Left colon (tissue), 2 donors: ENCODE results near the gene HLCS. TPM values are rescaled to one million over a fixed set of nuclear protein-coding genes. Genes with fewer than 3 reads are reported as not detected.
"Not testable (repeated sequence)": the region's sequence is repeated elsewhere in the genome, so short reads cannot be mapped to it uniquely, and the experiment has no call there.

ENCODE experiments used
- ATAC-seq: fragments of 200-7000 bp; cut with Tn5 transposase; one replicate; pipeline ENCODE4 v1.9.1; 2020; ENCODE audit warnings: mild to moderate bottlenecking, moderate library complexity
- DNase-seq, 2 donors: peaks; one replicate each; pipeline ENCODE4 v3.0.0-alpha.2; 2020
- intact Hi-C, 2 donors: fragments of 100-400 bp; cut with DNase I in 1 of 2; cut with micrococcal nuclease in 1 of 2; formaldehyde crosslinking; loops; one replicate each; pipeline versions ENCODE4 v1.11.2 to v1.14.0; 2022; cut with DNase I, micrococcal nuclease
- total RNA-seq, 2 donors: library from RNA; stranded (reverse); fragmentation: NEBNext Ultra II Directional; extraction: Animal tissue kit (Norgen Biotek cat#: 25700); gene quantifications; one replicate each; pipeline ENCODE4 v1.2.1, GENCODE V29; 2021
- donor health status: DM: no; HTN: no; CAD: no.
- donor health status: DM: yes; HTN: yes; CAD: no.

Gene HLCS
- total RNA-seq, 2 donors from 2014 or later, result 14.1 to 18.8 TPM

- ATAC-seq (no peak), DNase-seq (no peak)
- intact Hi-C loops, result no loop called here
These were observed 1.4 kb downstream of the HLCS start for GRCh38 chr21:36964827-36965719.

DNA sequence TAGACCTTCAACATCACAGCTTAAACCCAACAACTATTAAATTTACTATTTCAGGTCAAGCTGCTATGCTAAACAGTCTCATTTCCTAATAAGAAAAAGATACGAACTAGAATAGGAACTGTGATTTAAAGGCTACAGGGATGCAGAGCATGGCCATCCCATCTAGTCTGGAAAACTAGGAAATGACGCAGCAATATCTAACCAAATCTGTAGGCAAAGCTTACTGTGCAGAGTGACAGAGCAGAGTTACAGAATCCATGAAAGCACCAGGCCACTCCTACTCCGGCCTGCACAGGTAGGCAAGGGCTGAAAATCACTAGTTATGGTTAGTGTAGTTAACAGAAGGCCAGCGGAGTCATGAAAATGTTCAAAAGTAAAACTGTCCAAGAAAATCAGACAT lies 2.1 kb downstream of the HLCS start:
- DNase-seq (no peak), ATAC-seq (no peak)
- intact Hi-C loops, result no loop called here

GRCh38 chr21:36962098-36962780 lies 4.2 kb downstream of the HLCS start:
- DNase-seq (no peak), ATAC-seq (no peak)
- intact Hi-C loops, result no loop called here

- intact Hi-C loops, result no loop called here
- no peak for ATAC-seq
These were observed 5.7 kb downstream of the HLCS start for GRCh38 chr21:36960676-36961284.

DNA sequence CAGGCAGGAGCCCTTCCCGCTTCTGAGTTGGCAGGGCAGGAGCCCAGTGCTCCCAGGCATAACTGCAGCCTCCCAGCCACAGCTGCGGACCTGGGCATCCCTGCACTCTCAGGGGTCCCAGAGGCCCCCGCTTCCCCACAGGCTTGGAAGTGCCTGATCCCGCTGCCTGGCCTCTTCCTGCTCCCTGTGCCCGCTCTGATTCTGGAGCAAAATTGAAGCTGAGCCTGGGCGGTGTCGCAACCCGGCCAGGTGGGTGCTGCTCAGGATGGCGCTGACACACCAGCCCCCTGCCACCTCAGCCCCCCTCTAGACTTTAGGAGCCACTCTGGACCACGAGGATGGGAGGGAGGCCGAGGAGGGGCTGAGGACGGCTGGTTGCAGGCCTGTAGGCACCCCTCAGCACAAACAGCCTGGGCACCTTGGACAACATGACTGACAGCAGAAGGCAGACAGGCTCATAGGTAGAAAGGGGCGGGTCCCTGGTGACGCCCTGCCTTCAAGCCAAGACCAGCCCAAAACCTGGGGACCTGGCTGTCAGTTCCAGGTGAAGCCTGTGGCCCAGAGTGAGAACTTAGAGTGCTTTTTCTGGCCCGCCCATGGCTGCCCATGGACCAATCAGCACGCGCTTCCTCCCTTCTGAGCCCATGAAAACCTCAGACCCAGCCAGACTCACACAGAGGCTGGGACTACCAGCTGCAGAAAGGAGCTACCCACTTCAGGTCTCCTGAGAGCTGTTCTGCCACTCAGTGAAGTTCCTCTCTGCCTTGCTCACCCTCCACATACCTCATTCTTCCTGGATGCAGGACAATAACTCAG lies 7.2 kb downstream of the HLCS start:
- intact Hi-C loops, result no loop called here
- DNase-seq (no peak), ATAC-seq (peak; percentile 4)

More at GRCh38 chr21:36960676-36961284, 5.7 kb downstream of the HLCS start:
- no peak for DNase-seq

DNA sequence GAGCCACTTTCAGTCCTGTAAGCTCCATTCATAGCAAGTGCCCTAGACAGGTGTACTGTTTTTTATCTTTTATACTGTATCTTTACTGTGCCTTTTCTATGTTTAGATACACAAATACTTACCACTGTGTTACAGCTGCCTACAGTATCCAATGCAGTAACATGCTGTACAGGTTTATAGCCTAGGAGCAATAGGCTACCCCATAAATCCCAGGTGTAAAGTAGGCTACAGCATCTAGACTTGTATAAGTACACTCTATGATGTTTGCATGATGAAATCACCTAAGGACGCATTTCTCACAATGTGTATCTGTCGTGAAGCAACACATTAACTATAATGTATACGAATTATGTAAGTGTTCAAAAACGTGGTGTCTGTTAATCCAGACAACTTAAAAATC lies 10.7 kb downstream of the HLCS start:
- intact Hi-C loops, result no loop called here
- DNase-seq (no peak), ATAC-seq (peak; percentile 97)

GRCh38 chr21:36952331-36952730 lies 14.1 kb downstream of the HLCS start:
- ATAC-seq, DNase-seq, intact Hi-C loops: not testable (repeated sequence)

DNA sequence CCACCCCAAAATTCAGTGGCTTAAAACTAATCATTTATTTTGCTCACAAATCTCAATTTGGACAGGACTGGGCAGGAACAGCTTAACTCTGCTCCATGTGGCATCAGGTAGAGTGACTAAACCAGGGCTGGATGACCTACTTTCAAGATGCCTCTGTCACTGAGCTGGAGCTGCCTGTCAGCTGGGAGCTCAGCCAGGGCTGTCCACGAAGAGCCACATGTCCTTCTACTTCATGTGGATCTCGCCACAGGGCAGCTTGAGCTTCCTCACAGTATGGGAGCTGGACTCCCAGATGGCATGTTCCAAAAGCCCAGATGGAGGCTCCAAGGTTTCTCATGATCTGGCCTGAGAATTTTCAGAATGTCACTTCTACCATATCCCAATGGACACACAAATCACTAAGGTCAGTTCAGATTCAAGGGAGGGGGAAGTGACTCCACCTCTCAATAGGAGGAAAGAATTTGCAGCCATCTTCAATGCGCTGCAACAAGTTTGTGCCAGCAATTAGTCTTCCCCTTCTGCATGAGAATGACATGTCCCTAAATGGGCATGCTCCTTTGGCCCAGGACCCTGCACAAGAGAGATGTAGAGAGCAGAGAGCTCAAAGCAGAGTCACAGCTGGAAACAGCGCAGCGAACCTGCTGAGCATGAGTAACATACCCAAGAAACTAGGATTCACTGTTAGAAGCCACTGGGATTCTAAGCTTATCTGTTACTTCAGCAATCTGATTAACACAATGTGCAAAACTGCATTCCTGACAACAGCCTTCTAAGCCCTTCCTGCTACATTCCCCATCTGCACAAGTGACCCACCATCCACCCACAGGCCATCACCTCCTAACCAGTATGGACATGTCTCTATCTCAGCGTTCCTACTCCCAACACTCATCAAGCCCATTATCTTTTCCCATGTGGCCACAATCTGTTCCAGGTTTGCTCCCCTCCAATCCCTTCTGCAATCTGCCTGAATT lies 17.0 kb downstream of the HLCS start:
- intact Hi-C loops, result no loop called here
- no peak for DNase-seq
- no peak for ATAC-seq

- ATAC-seq (no peak), DNase-seq (no peak)
- intact Hi-C loops, result no loop called here
These were observed 17.8 kb downstream of the HLCS start for GRCh38 chr21:36948686-36949085.

DNA sequence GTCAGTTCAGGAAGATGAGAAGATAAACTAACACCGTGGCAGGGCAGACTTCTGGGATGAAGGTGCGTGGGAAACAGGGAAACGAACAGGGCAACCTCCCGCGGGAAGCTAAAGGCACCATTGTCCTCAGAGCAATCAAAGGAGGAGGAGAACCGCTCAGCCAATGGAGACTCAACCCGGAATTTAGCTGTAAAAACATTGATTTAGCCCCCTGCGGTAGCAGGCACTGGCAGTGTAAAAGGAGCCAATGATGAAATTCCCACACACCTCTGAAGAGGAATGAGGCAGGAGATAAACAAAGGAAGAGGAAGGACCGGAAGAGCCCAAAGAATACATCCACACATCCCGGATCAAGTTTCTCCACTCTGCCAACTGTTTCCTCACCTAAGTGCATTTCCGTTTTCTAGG lies 19.5 kb downstream of the HLCS start:
- DNase-seq, result no peak
- intact Hi-C loops, result no loop called here
- no peak for ATAC-seq

- DNase-seq, result no peak
- intact Hi-C loops, result no loop called here
- no peak for ATAC-seq
These were observed 20.9 kb downstream of the HLCS start for GRCh38 chr21:36945496-36946138.

GRCh38 chr21:36936361-36937135 lies 29.9 kb downstream of the HLCS start:
- DNase-seq (no peak), ATAC-seq (no peak)
- intact Hi-C loops, result no loop called here

DNA sequence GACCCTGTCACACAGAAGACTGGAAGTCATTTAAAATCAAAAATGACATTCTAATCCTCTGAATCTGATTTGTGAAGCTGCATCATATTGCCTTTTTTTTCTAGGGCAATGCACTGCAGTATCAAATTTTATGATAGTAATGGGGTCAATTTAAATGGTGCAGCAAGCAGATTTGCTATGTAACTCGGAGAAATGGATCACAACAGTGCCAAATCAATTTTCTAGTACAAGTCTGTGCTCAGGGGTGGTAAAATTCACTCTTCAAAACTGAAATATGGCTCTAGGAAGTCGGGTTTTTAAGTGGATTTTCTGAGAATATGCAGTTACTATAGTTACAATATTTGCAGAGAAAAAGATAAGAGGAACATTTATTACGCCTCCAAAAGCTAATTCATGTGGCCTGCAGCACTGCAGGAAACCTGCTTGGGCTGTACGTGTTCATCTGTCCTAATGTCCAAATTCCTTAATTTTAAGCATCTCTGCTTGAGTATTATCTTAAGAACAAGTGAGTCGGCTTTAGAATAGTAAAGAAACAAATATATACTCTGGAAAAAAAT lies 31.5 kb downstream of the HLCS start:
- intact Hi-C loops, result no loop called here
- ATAC-seq, result no peak

DNA sequence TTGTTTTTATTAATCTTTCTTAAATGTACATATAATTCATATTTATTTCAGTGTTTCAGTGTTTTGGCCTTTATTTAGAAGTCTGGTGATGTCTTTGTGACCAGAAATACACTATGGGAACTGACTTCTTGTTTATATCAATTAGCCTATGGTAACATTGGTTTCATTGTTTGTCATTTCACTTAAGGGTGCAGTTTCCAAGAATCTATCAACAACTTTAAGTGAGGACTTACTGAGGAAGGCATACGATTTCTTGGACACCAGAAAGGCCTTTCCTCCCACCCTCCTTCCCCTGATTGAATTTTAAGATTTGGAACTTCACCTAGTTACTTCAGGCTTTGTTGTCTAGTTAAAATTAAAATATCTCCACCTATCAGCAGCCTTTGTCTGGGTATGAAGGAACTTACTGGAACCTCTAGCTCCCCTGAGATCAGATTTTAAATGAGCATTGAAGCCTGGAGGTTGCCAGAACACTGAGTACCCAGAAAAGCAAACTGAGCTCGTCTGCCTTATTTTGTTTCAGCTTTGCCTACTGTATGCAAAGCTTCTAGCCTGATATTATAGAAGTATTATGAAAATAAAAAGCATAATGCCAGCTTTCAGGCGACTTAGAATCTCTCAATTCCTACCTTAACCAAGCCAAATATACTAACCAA lies 34.2 kb downstream of the HLCS start:
- DNase-seq (no peak), ATAC-seq (no peak)
- intact Hi-C loops, result no loop called here

More for the DNA sequence above, 31.5 kb downstream of the HLCS start:
- no peak for DNase-seq

DNA sequence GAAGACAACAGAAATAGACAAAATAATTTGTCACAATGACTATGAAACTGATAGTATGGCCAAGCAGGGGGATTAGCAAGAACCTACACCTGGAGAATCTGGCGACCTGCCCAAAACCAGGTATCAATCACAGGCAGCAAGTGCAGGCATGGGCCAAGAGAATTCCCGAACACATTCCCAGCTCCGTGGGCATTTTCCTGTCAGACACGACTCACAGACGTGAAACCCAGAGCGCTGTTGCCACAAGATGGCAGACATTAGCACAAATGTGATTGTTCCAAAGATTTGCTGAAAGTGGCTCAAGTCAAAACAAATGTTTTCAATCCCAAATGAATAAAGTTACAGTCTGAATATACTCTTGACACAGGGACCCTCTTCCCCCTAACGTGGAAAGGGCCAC lies 36.8 kb downstream of the HLCS start:
- DNase-seq (no peak), ATAC-seq (no peak)
- intact Hi-C loops, result loop anchor here (5.0 to 10.0 kb wide), 2 partner anchors 425 to 427 kb away; no protein-coding TSS in a partner anchor

- DNase-seq (no peak), ATAC-seq (no peak)
- intact Hi-C loops, result loop anchor here (5.0 to 10.0 kb wide), 2 partner anchors 424 to 427 kb away; no protein-coding TSS in a partner anchor
These were observed 37.5 kb downstream of the HLCS start for GRCh38 chr21:36928960-36929359.
